GM18520 (cell line): Measurements from ENCODE around the gene APLP1.
"Not testable (repeated sequence)": the region's sequence is repeated elsewhere in the genome, so short reads cannot be mapped to it uniquely, and the experiment has no call there.

Experiments used
- ATAC-seq: cut with Tn5 transposase; IDR thresholded peaks from one replicate; pipeline ENCODE4 v1.9.1; 2021; ENCODE audit not compliant: unreplicated experiment

The APLP1 gene

GRCh38 chr19:35868172-35868822, at the start of gene APLP1:
Gene APLP1 (plus strand): TSS chr19:35868574. CDS start chr19:35868637, 63 bp downstream.
- peak; percentile 43 for ATAC-seq

- no peak for ATAC-seq
These were observed 45.8 kb upstream of the APLP1 start for GRCh38 chr19:35822579-35822978.

- no peak for ATAC-seq
These were observed 44.2 kb upstream of the APLP1 start for GRCh38 chr19:35824150-35824549.

- ATAC-seq = no peak
These were observed 39.6 kb upstream of the APLP1 start for GRCh38 chr19:35828692-35829301.

- ATAC-seq = no peak
These were observed 37.4 kb upstream of the APLP1 start for GRCh38 chr19:35830986-35831385.

- no peak for ATAC-seq
These were observed 36.3 kb upstream of the APLP1 start for GRCh38 chr19:35832054-35832453.

- ATAC-seq = no peak
These were observed 34.4 kb upstream of the APLP1 start for GRCh38 chr19:35833972-35834371.

- not testable (repeated sequence) for ATAC-seq
These were observed 32.3 kb upstream of the APLP1 start for GRCh38 chr19:35836096-35836495.

- no peak for ATAC-seq
These were observed 26.3 kb upstream of the APLP1 start for GRCh38 chr19:35841961-35842595.

GRCh38 chr19:35842666-35843272, 25.6 kb upstream of the APLP1 start:
- no peak for ATAC-seq

- ATAC-seq = no peak
These were observed 24.5 kb upstream of the APLP1 start for GRCh38 chr19:35843676-35844481.

- no peak for ATAC-seq
These were observed 23.7 kb upstream of the APLP1 start for GRCh38 chr19:35844482-35845214.

GRCh38 chr19:35845215-35846037, 22.9 kb upstream of the APLP1 start:
- ATAC-seq = no peak

- no peak for ATAC-seq
These were observed 22.2 kb upstream of the APLP1 start for GRCh38 chr19:35846038-35846668.

GRCh38 chr19:35847911-35848310, 20.5 kb upstream of the APLP1 start:
- ATAC-seq = no peak

- no peak for ATAC-seq
These were observed 19.9 kb upstream of the APLP1 start for GRCh38 chr19:35848486-35848885.

GRCh38 chr19:35848919-35849505, 19.4 kb upstream of the APLP1 start:
- ATAC-seq = no peak

- no peak for ATAC-seq
These were observed 17.0 kb upstream of the APLP1 start for GRCh38 chr19:35851213-35852028.
